LHCN-M2 (cell line): Measurements from ENCODE around the gene VIPR1. TPM values are rescaled to one million over a fixed set of nuclear protein-coding genes. Genes with fewer than 3 reads are reported as not detected.
"Not testable (repeated sequence)": the region's sequence is repeated elsewhere in the genome, so short reads cannot be mapped to it uniquely, and the experiment has no call there.

ENCODE experiments used
- DNase-seq: peaks from one replicate; pipeline ENCODE4 v3.0.0-alpha.2; 2012; ENCODE audit warnings: low read depth
- total RNA-seq: library from RNA; depleted of rRNA; stranded (reverse); fragments of >200 nt; gene quantifications from 2 replicates; pipeline ENCODE4 v1.2.3, GENCODE V29; 2014

VIPR1 gene
- total RNA-seq, 1 experiment from 2014 or later = not detected

DNA sequence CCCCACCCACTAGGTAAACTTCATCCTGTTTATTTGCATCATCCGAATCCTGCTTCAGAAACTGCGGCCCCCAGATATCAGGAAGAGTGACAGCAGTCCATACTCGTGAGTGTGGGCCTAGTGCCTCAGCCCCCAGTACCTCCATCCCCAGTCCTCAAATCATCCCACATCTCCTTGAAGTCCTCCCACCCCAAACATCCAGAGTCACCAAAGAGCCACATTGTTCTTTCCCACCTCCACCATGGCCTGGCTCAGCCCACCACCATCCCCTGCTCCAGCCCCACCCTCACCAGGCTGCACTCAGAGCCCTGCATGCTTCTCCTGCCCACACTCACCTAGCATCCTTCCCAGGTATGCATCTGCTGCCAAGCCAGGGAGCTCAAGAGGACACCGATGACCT lies 29.8 kb downstream of the VIPR1 start:
- no peak for DNase-seq

DNA sequence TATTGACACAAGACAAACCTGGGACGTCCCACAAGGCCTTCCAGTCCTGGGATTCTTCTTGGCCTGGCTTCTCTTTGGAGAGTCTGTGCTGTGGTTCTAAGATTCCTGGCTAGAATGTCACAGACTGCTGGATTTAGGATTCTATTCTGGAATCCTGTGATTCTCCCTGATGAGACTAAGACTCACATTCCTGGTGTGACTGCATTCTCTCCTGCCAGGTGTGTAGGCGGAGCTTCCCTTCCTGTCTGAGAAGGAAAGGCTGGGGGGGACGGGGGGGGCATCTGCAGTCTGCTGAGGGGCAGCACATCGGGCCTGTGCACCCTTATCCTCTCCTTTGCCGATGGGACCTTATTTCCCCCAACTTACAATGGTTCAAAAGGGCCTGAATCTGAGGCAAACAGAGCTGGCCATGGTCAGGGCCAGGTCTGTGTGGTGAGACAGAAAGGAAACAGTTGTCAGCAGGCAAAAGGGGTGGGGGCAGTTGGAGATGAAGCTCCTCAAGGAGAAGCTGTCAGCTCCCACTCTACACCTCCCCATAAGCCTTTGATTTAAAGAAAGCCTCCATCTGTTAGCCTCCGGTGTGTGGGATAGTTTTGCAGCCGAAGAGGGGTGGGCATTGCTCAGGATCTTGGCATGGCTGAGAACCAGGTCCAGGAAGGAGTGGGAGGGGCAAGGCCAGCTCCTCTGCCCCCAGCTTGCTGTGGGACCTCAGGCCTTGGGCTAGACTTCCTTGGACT lies 30.9 kb downstream of the VIPR1 start:
- no peak for DNase-seq

DNA sequence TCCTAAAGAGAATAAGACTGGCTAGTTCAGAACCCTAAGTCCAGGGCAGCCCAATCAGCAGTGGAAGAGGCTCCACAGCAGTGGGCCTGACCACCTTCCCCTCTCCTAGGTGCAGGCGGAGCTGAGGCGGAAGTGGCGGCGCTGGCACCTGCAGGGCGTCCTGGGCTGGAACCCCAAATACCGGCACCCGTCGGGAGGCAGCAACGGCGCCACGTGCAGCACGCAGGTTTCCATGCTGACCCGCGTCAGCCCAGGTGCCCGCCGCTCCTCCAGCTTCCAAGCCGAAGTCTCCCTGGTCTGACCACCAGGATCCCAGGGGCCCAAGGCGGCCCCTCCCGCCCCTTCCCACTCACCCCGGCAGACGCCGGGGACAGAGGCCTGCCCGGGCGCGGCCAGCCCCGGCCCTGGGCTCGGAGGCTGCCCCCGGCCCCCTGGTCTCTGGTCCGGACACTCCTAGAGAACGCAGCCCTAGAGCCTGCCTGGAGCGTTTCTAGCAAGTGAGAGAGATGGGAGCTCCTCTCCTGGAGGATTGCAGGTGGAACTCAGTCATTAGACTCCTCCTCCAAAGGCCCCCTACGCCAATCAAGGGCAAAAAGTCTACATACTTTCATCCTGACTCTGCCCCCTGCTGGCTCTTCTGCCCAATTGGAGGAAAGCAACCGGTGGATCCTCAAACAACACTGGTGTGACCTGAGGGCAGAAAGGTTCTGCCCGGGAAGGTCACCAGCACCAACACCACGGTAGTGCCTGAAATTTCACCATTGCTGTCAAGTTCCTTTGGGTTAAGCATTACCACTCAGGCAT lies 33.7 kb downstream of the VIPR1 start:
- no peak for DNase-seq

DNA sequence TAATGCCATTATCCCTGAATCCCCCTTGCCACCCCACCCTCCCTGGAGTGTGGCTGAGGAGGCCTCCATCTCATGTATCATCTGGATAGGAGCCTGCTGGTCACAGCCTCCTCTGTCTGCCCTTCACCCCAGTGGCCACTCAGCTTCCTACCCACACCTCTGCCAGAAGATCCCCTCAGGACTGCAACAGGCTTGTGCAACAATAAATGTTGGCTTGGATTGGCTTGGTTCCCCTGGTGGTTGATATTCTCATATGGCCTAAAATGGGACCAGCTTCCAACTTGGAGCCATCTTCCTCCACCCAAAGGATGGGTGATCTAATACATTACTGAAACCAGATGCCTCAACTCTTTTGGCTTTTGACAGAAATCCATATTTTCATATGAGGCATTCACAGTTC lies 34.9 kb downstream of the VIPR1 start:
- no peak for DNase-seq

DNA sequence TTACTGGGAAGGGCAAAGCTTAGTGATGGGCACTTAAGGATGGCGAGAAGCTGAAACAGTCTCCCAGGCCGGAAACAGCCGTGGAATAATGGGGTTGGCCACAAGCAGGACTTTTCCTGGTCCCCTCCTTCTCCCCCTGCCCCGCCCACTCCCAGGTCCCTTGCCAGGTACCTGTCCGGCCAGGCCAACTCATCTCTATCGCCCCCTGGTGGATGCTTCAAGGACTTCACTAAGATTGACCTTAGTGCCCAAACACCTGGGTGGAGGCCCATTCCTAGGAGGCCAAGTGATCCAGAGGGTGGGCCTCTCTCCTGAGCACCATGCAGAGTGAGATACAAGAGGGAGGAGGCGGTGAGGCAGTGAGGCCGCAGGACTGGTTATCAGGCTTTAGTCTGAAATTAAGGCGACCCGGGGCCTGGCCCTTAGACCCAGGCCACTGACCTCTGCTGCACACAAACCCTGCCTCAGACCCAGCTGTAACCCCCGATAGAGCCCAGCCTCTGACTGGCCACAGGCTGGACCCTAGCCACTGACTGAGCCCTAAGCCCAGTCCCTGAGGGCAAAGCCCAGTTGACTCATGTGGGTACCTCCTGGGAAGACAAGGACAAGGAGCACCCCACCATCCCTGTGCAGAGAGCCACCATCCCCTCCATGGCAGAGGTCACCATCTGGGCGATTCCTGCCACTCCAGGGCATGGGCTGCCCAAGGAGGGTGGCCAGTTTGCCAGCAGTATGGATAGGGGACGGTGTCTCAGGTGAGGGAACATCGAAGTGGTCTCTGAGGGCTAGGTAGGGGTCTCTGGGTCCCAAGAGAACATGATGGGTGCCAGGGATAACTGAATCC lies 37.6 kb downstream of the VIPR1 start:
- no peak for DNase-seq

DNA sequence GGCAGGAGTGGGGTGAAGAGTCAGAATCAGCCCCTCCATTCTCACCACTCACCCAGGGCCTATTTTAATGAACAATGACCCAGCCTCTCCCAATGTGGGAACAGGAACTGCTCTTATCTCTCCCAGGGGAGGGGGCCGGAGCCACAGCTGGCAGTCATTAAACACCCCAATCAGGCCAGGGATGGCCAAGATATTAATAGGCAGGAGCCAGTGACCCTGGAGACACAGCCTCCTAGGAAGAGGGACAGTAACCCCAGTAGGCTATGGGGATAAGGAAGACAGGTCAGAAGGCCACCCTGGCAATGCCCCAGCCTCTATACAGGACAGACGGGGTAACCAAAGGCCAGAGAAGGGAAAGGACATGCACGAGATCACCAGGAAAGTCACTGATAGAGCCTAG lies 38.6 kb downstream of the VIPR1 start:
- no peak for DNase-seq

DNA sequence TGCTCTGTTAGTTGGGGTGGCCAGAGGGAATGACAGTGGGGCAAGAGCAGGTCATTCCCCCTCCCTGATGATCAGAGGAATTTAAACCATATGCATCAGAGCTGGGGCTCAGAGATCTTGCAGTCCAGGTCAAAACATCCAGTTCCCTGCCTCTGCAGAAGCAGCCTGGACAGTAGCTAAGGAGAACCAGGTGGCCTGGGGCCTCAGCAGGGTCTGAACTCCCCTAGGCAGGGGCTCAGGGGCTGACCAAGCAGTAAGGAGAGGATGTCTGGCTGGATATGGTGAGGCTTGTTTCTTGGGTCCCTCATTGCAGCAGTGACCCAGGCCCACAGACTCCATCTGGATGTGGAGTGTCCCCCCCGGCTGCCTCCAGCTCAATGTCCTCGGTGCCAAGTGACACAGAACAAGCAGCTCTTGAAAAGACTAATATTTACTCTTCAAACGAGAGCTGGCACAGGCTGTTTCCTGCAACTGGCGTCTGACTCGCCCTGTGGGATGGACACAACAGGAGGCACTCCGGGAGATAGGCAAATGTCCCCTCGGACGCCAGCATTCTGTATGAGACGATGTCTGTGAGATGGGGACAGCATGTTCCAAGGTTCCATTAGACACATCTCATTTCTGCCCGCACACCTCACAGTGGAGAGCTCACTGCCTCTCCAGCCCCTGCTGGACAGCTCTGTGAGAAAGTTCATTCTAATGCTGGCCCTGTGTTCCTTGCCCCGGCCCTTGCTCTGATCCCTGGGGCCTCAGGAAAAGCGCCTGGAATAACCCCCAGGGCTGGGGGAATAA lies 42.2 kb downstream of the VIPR1 start:
- no peak for DNase-seq

DNA sequence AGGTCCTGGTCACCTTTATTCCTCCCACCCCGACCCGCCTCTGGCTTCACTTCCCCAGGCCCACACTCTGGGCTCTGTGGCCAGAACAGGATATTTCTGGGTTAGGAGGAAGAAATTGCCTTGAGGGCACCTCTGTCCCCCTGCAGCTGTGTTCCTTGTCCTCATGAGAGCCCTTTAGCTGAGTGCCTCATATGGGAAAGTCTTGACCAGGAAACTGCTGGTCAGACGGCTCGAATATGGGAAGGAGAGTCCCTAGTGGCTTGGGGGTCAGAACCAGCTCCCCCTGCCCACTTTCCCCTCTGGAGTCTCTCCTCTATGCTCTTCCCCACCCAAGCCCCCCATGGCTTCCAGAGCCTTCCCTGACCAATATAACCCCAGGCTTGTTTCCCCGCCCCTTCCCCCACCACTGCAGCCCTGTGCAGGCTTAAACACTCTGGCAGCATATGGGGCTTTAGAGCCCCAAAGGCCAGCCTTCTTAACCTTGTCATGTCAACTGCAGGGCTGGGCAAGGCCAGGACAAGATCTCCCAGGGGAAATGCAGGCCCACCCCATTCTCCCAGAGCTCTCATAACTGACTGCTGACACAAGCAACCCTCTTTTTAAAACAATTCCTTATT lies 42.9 kb downstream of the VIPR1 start:
- DNase-seq = no peak

DNA sequence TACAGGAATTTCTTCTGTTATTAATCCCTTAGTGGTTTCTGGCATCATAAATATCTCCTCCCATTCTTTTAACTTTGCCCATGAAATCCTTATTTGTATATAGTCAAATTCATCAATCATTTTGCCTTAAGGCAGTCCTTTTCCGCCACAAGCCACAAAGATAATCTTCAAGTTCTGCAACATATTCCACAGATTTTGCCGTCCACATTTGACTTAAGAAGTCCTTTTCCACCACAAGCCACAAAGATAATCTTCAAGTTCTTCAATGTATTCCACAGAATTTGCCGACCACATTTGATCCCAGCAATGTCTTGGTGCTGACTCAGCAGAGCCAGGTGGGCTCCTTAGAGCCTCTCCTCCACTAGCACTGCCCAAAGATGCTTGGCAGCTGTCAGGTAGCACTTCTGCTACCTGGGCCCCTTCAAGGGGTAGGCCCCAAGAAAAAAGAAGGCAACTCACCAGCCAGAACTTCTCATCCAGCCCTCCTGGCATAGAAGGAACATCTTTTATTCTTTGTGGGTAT lies 44.3 kb downstream of the VIPR1 start:
- no peak for DNase-seq

DNA sequence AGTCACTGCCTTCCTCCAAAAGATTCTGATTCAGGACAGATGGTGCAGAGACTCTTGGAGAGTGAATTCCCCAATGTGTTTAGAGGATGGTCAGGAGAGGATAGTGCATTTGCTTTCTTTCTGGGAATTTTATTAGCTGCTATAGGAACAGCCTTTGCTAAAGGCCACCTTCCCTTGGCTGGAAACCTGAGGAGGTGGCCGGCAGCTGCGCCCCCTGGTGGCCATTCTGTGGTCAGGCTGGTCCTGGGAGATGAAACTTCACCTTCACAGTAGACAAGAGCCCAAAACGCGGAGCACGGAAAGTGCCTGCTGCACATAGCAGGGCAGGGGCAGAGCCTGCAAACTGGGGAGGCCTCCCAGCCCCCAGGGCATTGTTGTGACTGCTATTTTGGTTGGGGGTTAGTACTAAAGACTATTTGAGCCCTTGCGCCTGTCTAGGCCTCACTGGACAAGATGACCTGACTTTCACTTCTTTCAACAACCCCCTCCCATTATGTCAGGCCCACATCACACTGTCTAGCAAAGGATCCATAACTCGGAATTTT lies 45.0 kb downstream of the VIPR1 start:
- DNase-seq = peak; percentile 23

DNA sequence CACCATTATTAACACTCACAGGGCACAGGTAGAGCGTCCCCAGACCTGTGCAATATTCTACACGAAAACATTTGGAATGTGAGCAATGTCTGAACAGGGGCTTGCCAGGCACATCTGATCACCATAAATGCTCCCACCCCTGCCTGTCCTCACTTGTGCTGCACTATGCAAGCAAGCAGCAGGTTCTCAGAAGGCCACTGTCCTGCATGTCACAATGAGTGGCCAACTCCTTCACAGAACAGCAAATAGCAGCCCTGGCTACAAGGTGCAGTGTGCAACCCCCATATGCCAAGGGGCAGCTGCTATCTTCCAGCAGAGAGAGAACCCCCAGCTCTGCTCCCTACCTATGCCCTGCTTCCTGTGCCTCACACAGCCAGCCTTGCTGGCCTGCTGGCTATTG lies 46.7 kb downstream of the VIPR1 start:
- no peak for DNase-seq

DNA sequence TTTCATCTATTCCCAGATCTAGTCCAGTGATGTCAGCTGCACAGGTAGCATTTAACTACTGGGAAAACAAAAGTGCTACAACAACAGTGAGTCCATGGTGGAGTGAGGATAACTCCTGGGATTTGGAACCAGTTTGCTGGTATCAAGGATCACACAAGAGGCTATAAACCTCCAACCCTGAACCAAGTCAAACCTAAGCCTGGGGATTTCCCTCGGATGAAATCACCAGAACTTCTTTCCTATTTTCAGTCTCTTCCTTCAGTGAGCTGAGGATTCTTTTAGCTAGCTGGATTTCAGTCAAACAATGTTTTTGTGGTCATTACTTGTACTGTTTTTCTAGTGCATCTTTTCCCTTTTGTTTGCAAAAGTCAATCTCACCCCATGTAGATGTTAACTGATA lies 47.8 kb downstream of the VIPR1 start:
- DNase-seq = no peak

DNA sequence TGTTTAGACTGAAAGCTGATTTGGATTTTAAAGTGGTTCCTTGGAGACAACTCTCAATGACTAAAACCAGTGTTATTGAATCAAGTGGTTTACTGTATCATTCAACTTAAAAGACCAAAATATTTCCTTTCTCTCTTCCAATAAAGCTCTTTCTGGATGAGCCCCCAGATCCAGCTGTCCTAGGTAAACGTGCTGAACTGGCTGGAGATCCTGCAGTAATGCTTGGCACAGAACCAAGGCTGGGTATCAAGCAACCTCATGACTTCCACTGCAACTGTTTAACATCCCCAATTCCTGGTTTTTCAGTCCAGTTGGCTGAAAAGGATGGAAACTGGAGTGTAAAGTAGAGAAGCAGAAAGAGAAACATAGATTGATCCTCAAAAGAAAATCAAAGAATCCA lies 50.4 kb downstream of the VIPR1 start:
- no peak for DNase-seq

DNA sequence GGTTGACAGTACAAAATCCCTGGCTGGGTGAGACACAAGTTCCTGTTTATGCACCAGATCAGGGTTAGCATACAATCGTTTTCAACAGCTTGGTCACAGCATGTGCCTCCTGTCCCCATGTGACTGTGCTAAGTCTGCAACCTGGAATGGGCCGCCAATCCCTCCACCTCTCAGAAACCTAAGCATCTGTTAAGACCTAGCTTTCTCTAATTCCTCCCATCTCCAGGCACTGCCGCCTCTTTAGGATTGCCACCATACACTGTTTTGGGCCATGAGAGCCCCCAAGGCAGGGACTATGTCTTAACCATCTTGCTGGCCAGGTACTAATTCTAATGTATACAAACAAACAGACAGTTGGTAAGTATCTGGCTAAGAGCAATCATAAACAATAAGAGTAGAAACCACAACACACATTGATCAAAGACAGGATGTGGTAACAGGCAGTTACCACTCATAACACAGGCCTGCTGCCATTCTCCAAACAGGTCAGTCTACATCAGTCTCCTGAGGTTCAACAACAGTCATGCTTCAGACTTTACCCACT lies 53.7 kb downstream of the VIPR1 start:
- no peak for DNase-seq

DNA sequence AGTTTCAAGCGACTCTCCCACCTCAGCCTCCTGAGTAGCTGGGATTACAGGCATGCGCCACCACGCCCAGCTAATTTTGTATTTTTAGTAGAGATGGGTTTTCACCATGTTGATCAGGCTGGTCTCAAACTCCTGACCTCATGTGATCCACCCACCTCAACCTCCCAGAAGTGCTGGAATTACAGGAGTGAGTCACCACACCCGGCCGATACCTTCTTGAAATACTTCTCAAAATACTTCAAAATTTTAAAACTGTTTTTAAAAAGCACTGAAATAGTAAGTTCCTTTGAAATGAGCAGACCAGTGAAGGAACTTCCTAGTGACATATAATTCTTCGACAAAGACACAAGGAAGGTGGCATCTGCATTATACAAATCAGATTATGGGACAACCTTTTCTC lies 54.4 kb downstream of the VIPR1 start:
- not testable (repeated sequence) for DNase-seq

DNA sequence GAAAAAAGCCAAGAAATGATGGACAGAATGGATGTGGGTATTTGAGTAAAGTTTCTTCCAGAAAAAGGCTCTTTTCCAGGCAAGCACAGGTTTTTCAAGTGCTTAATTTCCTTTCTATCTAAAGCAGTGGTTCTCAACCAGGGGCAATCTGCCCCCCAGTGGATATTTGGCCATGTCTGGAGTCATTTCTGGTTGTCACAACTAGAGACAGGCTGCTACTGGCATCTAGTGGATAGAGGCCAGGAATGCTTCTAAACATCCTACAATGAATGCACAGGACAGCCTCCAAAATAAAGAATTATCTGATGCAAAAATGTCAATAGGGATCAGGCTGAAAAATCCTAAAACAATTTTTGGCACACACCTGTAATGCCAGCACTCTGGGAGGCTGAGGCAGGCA lies 55.4 kb downstream of the VIPR1 start:
- DNase-seq = peak; percentile 11

DNA sequence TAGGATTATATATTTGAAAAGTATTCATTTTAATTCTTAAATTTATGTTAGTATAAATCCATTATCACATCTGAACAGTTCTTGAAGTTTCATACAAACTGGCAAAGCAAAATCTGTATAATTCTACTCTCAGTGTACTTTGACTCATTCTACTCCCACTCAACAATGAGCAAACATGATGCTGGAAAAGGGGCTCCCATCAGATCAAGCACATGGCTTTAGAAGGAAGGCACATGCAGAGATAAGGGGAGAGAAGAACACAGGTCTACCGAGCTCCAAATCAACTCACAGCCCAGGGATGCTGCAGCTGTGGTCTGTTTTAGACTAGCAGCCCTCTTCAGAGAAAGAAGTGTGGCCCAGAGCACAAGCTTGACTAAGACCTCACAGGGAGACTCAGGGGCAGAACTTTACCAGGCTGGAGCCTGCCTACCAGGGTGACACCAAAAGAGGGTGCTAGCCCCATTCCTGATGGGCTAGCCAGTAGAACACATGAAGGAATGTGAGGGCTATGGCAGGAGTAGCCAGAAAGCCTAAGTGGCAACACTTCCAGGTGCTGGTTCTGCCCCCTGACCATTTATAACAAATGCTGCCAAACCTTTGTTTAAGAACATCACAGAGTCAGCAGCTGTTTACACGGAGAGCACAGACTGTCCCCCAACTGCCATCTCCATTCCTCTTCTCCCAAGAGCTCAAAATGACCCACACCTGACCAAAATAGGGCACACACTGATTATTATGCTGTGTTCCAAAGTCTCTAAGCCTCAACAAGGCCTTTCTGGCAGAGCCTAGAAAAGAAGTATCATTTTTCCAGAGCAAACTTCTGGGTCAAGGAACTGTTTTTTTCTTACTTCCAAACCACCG lies 59.8 kb downstream of the VIPR1 start:
- no peak for DNase-seq

DNA sequence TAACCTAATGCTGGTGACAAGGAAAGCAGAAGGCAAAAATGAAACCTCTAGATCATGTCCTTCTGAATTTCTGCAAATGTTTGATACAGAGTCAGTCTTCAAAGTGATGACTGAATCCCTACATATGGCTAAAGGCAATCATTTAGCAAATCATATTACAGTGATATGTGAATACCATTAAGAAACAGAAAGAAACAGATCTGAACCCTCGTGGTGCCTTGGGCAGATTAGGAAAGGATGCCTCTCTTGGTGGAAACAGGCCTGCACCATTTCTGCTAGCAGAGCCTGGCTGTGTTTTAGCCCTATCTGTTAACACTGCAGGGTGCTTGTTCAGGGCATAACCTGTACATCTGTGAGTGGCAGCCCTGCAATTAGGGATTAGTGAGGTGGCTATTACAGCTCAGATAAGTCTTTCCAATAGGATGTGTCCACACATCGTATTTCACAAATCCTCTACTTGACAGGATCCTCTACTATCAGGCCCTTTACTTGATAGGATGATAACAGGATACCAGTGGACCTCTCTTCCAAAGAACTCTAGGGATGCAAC lies 67.2 kb downstream of the VIPR1 start:
- DNase-seq = no peak

DNA sequence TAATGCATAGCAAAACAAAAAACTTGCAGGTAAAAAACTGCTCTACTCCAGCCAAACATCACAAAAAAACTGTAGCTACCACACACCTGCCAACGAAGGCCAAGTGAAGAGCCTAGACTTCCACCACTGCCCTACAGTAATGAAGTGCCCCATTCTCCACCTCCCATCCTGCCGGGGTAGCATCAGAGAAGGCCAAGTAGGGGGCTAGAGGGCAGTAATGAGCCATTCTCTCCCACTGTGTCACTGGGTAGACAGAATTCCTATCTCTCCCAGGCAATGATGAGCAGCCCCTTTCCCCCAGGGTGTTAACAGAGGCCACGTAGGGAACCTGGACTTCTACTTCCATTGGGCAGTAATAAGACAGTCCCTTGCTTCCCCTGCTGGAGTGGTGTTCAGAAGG lies 69.8 kb downstream of the VIPR1 start:
- DNase-seq = peak; percentile 20
